H9 (cell line): ENCODE results near the gene KRT36. TPM values are rescaled to one million over a fixed set of nuclear protein-coding genes. Genes with fewer than 3 reads are reported as not detected.

Source experiments
- DNase-seq: peaks from one replicate; pipeline ENCODE4 v3.0.0-alpha.2; 2017
- H2AFZ ChIP-seq: one replicate; pipeline ENCODE4 v1.6.1; 2013; ENCODE audit warnings: mild to moderate bottlenecking, low read length, control low read depth, moderate library complexity
- H2AK5ac ChIP-seq: 2 replicates; pipeline ENCODE4 v1.6.1; 2013; ENCODE audit warnings: low read length, control low read depth, mixed read lengths; ENCODE audit not compliant: insufficient read length
- H2BK120ac ChIP-seq: one replicate; pipeline ENCODE4 v1.6.1; 2013; ENCODE audit warnings: low read depth, mild to moderate bottlenecking, low read length, control low read depth, inconsistent platforms; ENCODE audit not compliant: poor library complexity, severe bottlenecking
- H2BK12ac ChIP-seq: 2 replicates; pipeline ENCODE4 v1.6.1; 2013; ENCODE audit warnings: low read length, control low read depth, mixed read lengths, low read depth; ENCODE audit not compliant: insufficient read length
- H2BK15ac ChIP-seq: 2 replicates; pipeline ENCODE4 v1.6.1; 2013; ENCODE audit warnings: low read depth, low read length, control low read depth
- H2BK20ac ChIP-seq: one replicate; pipeline ENCODE4 v1.6.1; 2013; ENCODE audit warnings: low read depth, mild to moderate bottlenecking, low read length, control low read depth, inconsistent platforms; ENCODE audit not compliant: poor library complexity, severe bottlenecking
- H2BK5ac ChIP-seq: 2 replicates; pipeline ENCODE4 v1.6.1; 2013; ENCODE audit warnings: low read length, control low read depth, mixed read lengths; ENCODE audit not compliant: insufficient read length
- H3K14ac ChIP-seq: 2 replicates; pipeline ENCODE4 v1.6.1; 2013; ENCODE audit warnings: low read length, control low read depth; ENCODE audit not compliant: insufficient read depth
- H3K18ac ChIP-seq: 2 replicates; pipeline ENCODE4 v1.6.1; 2013; ENCODE audit warnings: low read depth, mild to moderate bottlenecking, mixed read lengths, low read length, control low read depth; ENCODE audit not compliant: insufficient read length
- H3K23ac ChIP-seq: 2 replicates; pipeline ENCODE4 v1.6.1; 2013; ENCODE audit warnings: low read length, control low read depth, mixed read lengths, low read depth; ENCODE audit not compliant: insufficient read length
- H3K23me2 ChIP-seq: 2 replicates; pipeline ENCODE4 v1.6.1; 2013; ENCODE audit warnings: low read depth, mild to moderate bottlenecking, mixed read lengths, low read length, control low read depth; ENCODE audit not compliant: insufficient read length, poor library complexity, severe bottlenecking
- H3K27ac ChIP-seq: 2 replicates; pipeline ENCODE4 v1.5.1; 2013; ENCODE audit warnings: low read length, control low read depth, mixed read lengths, low read depth; ENCODE audit not compliant: insufficient read length
- H3K27me3 ChIP-seq: 2 replicates; pipeline ENCODE4 v1.6.1; 2013; ENCODE audit warnings: low read length, control low read depth, inconsistent platforms; ENCODE audit not compliant: insufficient read depth
- H3K4ac ChIP-seq: 2 replicates; pipeline ENCODE4 v1.6.1; 2013; ENCODE audit warnings: low read depth, mild to moderate bottlenecking, control low read depth, inconsistent platforms, low read length, moderate library complexity
- H3K4me1 ChIP-seq: 2 replicates; pipeline ENCODE4 v1.6.1; 2013; ENCODE audit warnings: low read length, control low read depth, inconsistent platforms; ENCODE audit not compliant: insufficient read depth
- H3K4me2 ChIP-seq: 2 replicates; pipeline ENCODE4 v1.6.1; 2013; ENCODE audit warnings: low read length, control low read depth, mixed read lengths; ENCODE audit not compliant: insufficient read length, insufficient read depth
- H3K56ac ChIP-seq: 2 replicates; pipeline ENCODE4 v1.6.1; 2013; ENCODE audit warnings: low read depth, mild to moderate bottlenecking, mixed read lengths, low read length, control low read depth; ENCODE audit not compliant: insufficient read length
- H3K79me1 ChIP-seq: 2 replicates; pipeline ENCODE4 v1.6.1; 2013; ENCODE audit warnings: low read depth, mild to moderate bottlenecking, moderate library complexity, low read length, control low read depth, inconsistent platforms; ENCODE audit not compliant: insufficient read depth, poor library complexity, severe bottlenecking
- H3K79me2 ChIP-seq: 2 replicates; pipeline ENCODE4 v1.6.1; 2013; ENCODE audit warnings: low read length, control low read depth, inconsistent platforms; ENCODE audit not compliant: insufficient read depth
- H3K9ac ChIP-seq: 2 replicates; pipeline ENCODE4 v1.6.1; 2013; ENCODE audit warnings: low read length, control low read depth, mixed read lengths; ENCODE audit not compliant: insufficient read length; ENCODE audit errors: extremely low read depth
- H3K9me3 ChIP-seq: one replicate; pipeline ENCODE4 v1.6.1; 2013; ENCODE audit warnings: low read depth, low read length, inconsistent platforms; ENCODE audit not compliant: control insufficient read depth
- H3T11ph ChIP-seq: one replicate; pipeline ENCODE4 v1.6.1; 2013; ENCODE audit warnings: mild to moderate bottlenecking, low read length, control low read depth, inconsistent platforms
- H4K20me1 ChIP-seq: one replicate; pipeline ENCODE4 v1.6.1; 2013; ENCODE audit not compliant: control insufficient read depth, insufficient read length, insufficient read depth
- H4K5ac ChIP-seq: 2 replicates; pipeline ENCODE4 v1.6.1; 2013; ENCODE audit warnings: low read depth, mild to moderate bottlenecking, mixed read lengths, low read length, control low read depth; ENCODE audit not compliant: insufficient read length
- H4K8ac ChIP-seq: replicated peaks from 2 replicates; pipeline ENCODE4 v1.6.1; 2013; ENCODE audit warnings: low read length, control low read depth, mixed read lengths, low read depth; ENCODE audit not compliant: insufficient read length
- H4K91ac ChIP-seq: 2 replicates; pipeline ENCODE4 v1.6.1; 2013; ENCODE audit warnings: low read depth, mild to moderate bottlenecking, moderate library complexity, mixed read lengths, low read length, control low read depth; ENCODE audit not compliant: insufficient read length
- H3K27ac Mint-ChIP-seq, 3 experiments: 2 replicates in 2 of 3; 3 replicates in 1 of 3; pipeline ENCODE4 v1.8.0; 2020 to 2021; ENCODE audit warnings: mixed read lengths in 3 of 3, mild to moderate bottlenecking in 1 of 3, moderate library complexity in 1 of 3
- H3K27me3 Mint-ChIP-seq: 2 replicates; pipeline ENCODE4 v1.8.0; 2021; ENCODE audit warnings: low read depth, mild to moderate bottlenecking, moderate library complexity, mixed read lengths
- H3K36me3 Mint-ChIP-seq, 3 experiments: 2 replicates in 2 of 3; 3 replicates in 1 of 3; pipeline ENCODE4 v1.8.0; 2020 to 2021; ENCODE audit warnings: low read depth in 3 of 3, mixed read lengths in 3 of 3; ENCODE audit not compliant: insufficient read depth in 1 of 3
- H3K4me1 Mint-ChIP-seq, 2 experiments: 2 replicates each; pipeline ENCODE4 v1.8.0; 2020; ENCODE audit warnings: mixed read lengths in 2 of 2
- H3K4me3 Mint-ChIP-seq, 2 experiments: 2 replicates in 1 of 2; 3 replicates in 1 of 2; pipeline ENCODE4 v1.8.0; 2020 to 2021; ENCODE audit warnings: mild to moderate bottlenecking in 2 of 2, mixed read lengths in 2 of 2, moderate library complexity in 1 of 2
- H3K9me3 Mint-ChIP-seq, 2 experiments: 2 replicates in 1 of 2; 3 replicates in 1 of 2; pipeline ENCODE4 v1.8.0; 2020; ENCODE audit warnings: mild to moderate bottlenecking in 2 of 2, mixed read lengths in 2 of 2, moderate library complexity in 1 of 2
- WGBS: extraction: QIAGEN DNeasy Blood & Tissue Kit; methylation state at CpG from one replicate; pipeline ENCODE4 v1.1.7; 2013; ENCODE audit warnings: missing lambda C conversion rate, low lambda C conversion rate, mixed read lengths; ENCODE audit not compliant: insufficient read length; ENCODE audit errors: extremely low coverage; 5-methylcytosine and 5-hydroxymethylcytosine counted together
- total RNA-seq: library from RNA; stranded (reverse); gene quantifications from 2 replicates; pipeline ENCODE4 v1.2.1, GENCODE V29; 2021
- TF ChIP-seq, protein P1 (sequence below): fragments of 200-600 bp; sonication (generic); conservative IDR thresholded peaks from 3 replicates; pipeline ENCODE4 v1.8.0; 2021; ENCODE audit warnings: antibody characterized with exemption, mild to moderate bottlenecking

The KRT36 gene
- total RNA-seq, 1 experiment from 2014 or later: not detected

DNA sequence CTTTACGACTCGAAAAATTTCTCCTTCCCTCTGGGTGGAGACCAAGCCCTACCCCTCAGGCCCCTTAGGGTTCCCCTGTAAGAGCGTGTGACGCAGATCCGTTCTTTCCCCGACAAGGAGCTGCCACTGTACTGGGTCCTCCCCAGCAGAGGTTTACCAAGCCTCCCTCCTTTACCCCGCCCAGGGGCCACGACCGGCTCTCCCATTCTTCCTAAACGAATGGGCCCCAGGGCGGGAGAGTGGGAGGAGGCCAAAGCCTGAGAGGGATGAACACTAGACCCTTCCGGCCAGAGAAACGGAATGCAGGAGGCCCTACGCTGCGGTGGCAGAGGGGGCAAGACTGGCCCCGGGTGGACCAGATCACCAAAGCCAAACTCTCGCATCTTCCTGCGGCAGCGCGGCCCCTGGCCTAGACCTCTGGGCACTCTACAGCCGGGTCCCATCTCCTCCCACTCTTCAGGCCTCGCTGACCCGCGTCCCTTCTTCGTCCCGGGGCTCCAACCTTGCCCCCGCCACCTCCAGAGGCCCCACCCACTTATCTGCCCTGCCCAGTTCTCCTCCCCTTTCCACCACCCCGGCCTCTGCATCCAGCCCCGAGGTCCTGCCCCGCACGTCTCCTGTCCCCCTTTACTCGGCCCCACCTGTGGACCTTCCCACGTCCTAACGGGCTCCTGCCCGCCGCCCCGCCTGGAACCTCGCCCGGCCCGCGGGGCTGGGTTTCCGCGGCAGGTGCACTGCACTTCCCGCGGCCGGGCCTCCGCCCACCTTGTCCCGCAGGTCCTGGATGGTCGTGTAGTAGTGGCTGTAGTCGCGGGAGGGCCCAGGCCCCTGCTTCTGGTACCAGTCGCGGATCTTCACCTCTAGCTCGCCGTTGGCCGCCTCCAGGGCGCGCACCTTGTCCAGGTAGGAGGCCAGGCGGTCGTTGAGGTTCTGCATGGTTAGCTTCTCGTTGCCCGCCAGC lies 37.6 kb upstream of the KRT36 start:
- H2BK120ac ChIP-seq: peak overlapping the region; percentile 86
- H3K23me2 ChIP-seq: peaks cover 13% of the 10 kb centered on the region
- H4K8ac ChIP-seq: no peak overlapping the region
- no peaks in the 10 kb centered on the region for H3K79me1 ChIP-seq
- no peak overlapping the region for H2BK15ac ChIP-seq
- H3T11ph ChIP-seq: no peak overlapping the region
- no peak overlapping the region for H3K23ac ChIP-seq
- Mint-ChIP-seq H3K27me3 (peaks cover 12% of the 10 kb centered on the region), H3K4me1 (peaks cover 33 to 41% of the 10 kb centered on the region in 2 experiments), H3K9me3 (no peaks in the 10 kb centered on the region), H3K27ac (peak overlapping the region in 2 of 3 experiments; percentile 62 to 89; a peak in 4 of 7 replicates), H3K36me3 (peaks cover 25 to 43% (median 37%) of the 10 kb centered on the region in 3 experiments; a peak in 6 of 7 replicates), H3K4me3 (peak overlapping the region; percentile 88 to 94)
- no peaks in the 10 kb centered on the region for H4K20me1 ChIP-seq
- peak overlapping the region; percentile 84 for H3K4me2 ChIP-seq
- H4K5ac ChIP-seq: no peak overlapping the region
- H3K9me3 ChIP-seq: no peaks in the 10 kb centered on the region
- H3K18ac ChIP-seq: peak overlapping the region; percentile 98
- no peak overlapping the region for H3K27ac ChIP-seq
- peak overlapping the region; percentile 95 for H3K14ac ChIP-seq
- peak; percentile 77 for DNase-seq
- no peak overlapping the region for H2AFZ ChIP-seq
- no peak overlapping the region for H3K56ac ChIP-seq
- H3K79me2 ChIP-seq: peaks cover 4% of the 10 kb centered on the region; the same call in 1 of the 2 replicates
- H3K27me3 ChIP-seq: no peaks in the 10 kb centered on the region
- no peak overlapping the region for H2BK12ac ChIP-seq
- WGBS: no CpG with 5 or more reads among the region's 62 CpGs
- no peaks in the 10 kb centered on the region for H3K4me1 ChIP-seq
- H2BK20ac ChIP-seq: no peak overlapping the region
- H3K9ac ChIP-seq: peak overlapping the region; percentile 83
- H3K4ac ChIP-seq: peak overlapping the region; percentile 78
- H4K91ac ChIP-seq: peak overlapping the region; percentile 86
- H2AK5ac ChIP-seq: no peak overlapping the region
- TF ChIP-seq, protein P1, sequence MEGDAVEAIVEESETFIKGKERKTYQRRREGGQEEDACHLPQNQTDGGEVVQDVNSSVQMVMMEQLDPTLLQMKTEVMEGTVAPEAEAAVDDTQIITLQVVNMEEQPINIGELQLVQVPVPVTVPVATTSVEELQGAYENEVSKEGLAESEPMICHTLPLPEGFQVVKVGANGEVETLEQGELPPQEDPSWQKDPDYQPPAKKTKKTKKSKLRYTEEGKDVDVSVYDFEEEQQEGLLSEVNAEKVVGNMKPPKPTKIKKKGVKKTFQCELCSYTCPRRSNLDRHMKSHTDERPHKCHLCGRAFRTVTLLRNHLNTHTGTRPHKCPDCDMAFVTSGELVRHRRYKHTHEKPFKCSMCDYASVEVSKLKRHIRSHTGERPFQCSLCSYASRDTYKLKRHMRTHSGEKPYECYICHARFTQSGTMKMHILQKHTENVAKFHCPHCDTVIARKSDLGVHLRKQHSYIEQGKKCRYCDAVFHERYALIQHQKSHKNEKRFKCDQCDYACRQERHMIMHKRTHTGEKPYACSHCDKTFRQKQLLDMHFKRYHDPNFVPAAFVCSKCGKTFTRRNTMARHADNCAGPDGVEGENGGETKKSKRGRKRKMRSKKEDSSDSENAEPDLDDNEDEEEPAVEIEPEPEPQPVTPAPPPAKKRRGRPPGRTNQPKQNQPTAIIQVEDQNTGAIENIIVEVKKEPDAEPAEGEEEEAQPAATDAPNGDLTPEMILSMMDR: no peak
- H2BK5ac ChIP-seq: no peak overlapping the region
